ENCODE measurements around the gene RNF19B. TPM values are rescaled to one million over a fixed set of nuclear protein-coding genes. Genes with fewer than 3 reads are reported as not detected.
A peak's percentile ranks its signal among the peaks of the same experiment; 100 is the strongest.

Gene RNF19B
- total and polyA plus RNA-seq, 2 of the 13 experiments (the other 11 are each of a cell fraction or from before 2014, with no cell fraction given), result 15.3 to 22.5 TPM

- peak; percentile 82; the same call in 1 of the 2 replicates for TF ChIP-seq AHDC1 (CRISPR knock-in tag; IDR thresholded peaks at IDR 0.05; ENCODE audit: borderline replicate concordance)
- TF ChIP-seq ELF4 (CRISPR knock-in tag; IDR thresholded peaks at IDR 0.05; ENCODE audit: borderline replicate concordance), result peak; percentile 61; the same call in 1 of the 2 replicates
- peak; percentile 35; the same call in 1 of the 2 replicates for TF ChIP-seq KMT2B (CRISPR knock-in tag; IDR thresholded peaks at IDR 0.05)
- TF ChIP-seq ZNF225 (CRISPR knock-in tag; IDR thresholded peaks at IDR 0.05), result no peak
- TF ChIP-seq RORA (CRISPR knock-in tag; IDR thresholded peaks at IDR 0.05), result no peak
- peak; percentile 33; the same call in 1 of the 2 replicates for TF ChIP-seq ZNF33A (CRISPR knock-in tag; IDR thresholded peaks at IDR 0.05; ENCODE audit: borderline replicate concordance)
- TF ChIP-seq IRF2 (CRISPR knock-in tag; IDR thresholded peaks at IDR 0.05), result peak; percentile 83
- peak; percentile 33 for TF ChIP-seq DRAP1 (CRISPR knock-in tag; IDR thresholded peaks at IDR 0.05)
- no peak for TF ChIP-seq NRL (CRISPR knock-in tag; IDR thresholded peaks at IDR 0.05; ENCODE audit: borderline replicate concordance)
- peak; percentile 78; the same call in 1 of the 2 replicates for TF ChIP-seq HMG20A (CRISPR knock-in tag; IDR thresholded peaks at IDR 0.05; ENCODE audit: borderline replicate concordance)
- 0 out of 2 replicates have a peak, but pooled peaks have one; percentile 43 for TF ChIP-seq KDM3A (CRISPR knock-in tag; IDR thresholded peaks at IDR 0.05; ENCODE audit: low read depth)
- TF ChIP-seq ZNF530 (CRISPR knock-in tag; IDR thresholded peaks at IDR 0.05; ENCODE audit: low read depth), result no peak
- TF ChIP-seq SMAD3 (CRISPR knock-in tag; IDR thresholded peaks at IDR 0.05), result peak; percentile 91
- TF ChIP-seq ZNF878 (CRISPR knock-in tag; IDR thresholded peaks at IDR 0.05), result peak; percentile 90
- peak; percentile 60; the same call in 1 of the 2 replicates for TF ChIP-seq CCDC6 (CRISPR knock-in tag; IDR thresholded peaks at IDR 0.05)
- TF ChIP-seq ZNF598 (CRISPR knock-in tag; IDR thresholded peaks at IDR 0.05; ENCODE audit: borderline replicate concordance), result no peak
- no peak for TF ChIP-seq MBNL3 (CRISPR knock-in tag; conservative IDR thresholded peaks at IDR 0.05)
- TF ChIP-seq MATR3 (CRISPR knock-in tag; IDR thresholded peaks at IDR 0.05), result no peak
- TF ChIP-seq ZSCAN12 (CRISPR knock-in tag; IDR thresholded peaks at IDR 0.05), result 0 out of 2 replicates have a peak, but pooled peaks have one; percentile 31
- TF ChIP-seq CBFB (CRISPR knock-in tag; IDR thresholded peaks at IDR 0.05), result no peak
- no peak for TF ChIP-seq GTF3A (CRISPR knock-in tag; conservative IDR thresholded peaks at IDR 0.05)
- TF ChIP-seq HNRNPH1 (optimal IDR thresholded peaks at IDR 0.05; ENCODE audit: low read depth, low read length), result no peak
- peak; percentile 58; the same call in 1 of the 2 replicates for TF ChIP-seq FOXA3 (CRISPR knock-in tag; IDR thresholded peaks at IDR 0.05)
- TF ChIP-seq ATF2 (CRISPR knock-in tag; IDR thresholded peaks at IDR 0.05), result peak; percentile 61; the same call in 1 of the 2 replicates
- no peak for TF ChIP-seq ETV6 (CRISPR knock-in tag; conservative IDR thresholded peaks at IDR 0.05)
Observed at GRCh38 chr1:32933742-32934322, 30.8 kb downstream of the RNF19B start (continued).
